Measurements from ENCODE around the gene KLHL7. TPM values are rescaled to one million over a fixed set of nuclear protein-coding genes. Genes with fewer than 3 reads are reported as not detected.
"Not testable (repeated sequence)": the region's sequence is repeated elsewhere in the genome, so short reads cannot be mapped to it uniquely, and the experiment has no call there.

KLHL7 gene
- total RNA-seq, 1 experiment from 2014 or later = 49.4 TPM

GRCh38 chr7:23214423-23214822, 108.8 kb downstream of the KLHL7 start:
- no peak for DNase-seq (ENCODE audit: low read depth)

GRCh38 chr7:23214938-23215337, 109.4 kb downstream of the KLHL7 start:
- no peak for DNase-seq (ENCODE audit: low read depth)

GRCh38 chr7:23216021-23216420, 110.4 kb downstream of the KLHL7 start:
- DNase-seq (ENCODE audit: low read depth) = no peak

- no peak for DNase-seq (ENCODE audit: low read depth)
Observed at GRCh38 chr7:23218196-23218595, 112.6 kb downstream of the KLHL7 start.

- DNase-seq (ENCODE audit: low read depth) = peak; percentile 12
Observed at GRCh38 chr7:23220690-23221305, 115.2 kb downstream of the KLHL7 start.

GRCh38 chr7:23222439-23223030, 117.0 kb downstream of the KLHL7 start:
- no peak for DNase-seq (ENCODE audit: low read depth)

- not testable (repeated sequence) for DNase-seq (ENCODE audit: low read depth)
Observed at GRCh38 chr7:23224364-23224763, 118.8 kb downstream of the KLHL7 start.

GRCh38 chr7:23226844-23227450, 121.4 kb downstream of the KLHL7 start:
- DNase-seq (ENCODE audit: low read depth) = no peak

Other genes with a start within 250 kb of the KLHL7 start
- gene HYCC1, start 91.7 kb upstream of the KLHL7 start, total RNA-seq (2014; rRNA removed; shearing (Covaris generic)) = 120 and 150 TPM in 2 replicates
- gene NUP42, start 76.3 kb downstream of the KLHL7 start, total RNA-seq (2014; rRNA removed; shearing (Covaris generic)) = 46.0 and 51.5 TPM in 2 replicates
- 146 and 188 TPM in 2 replicates for gene GPNMB, start 141.0 kb downstream of the KLHL7 start, total RNA-seq (2014; rRNA removed; shearing (Covaris generic))
- gene MALSU1, start 193.6 kb downstream of the KLHL7 start, total RNA-seq (2014; rRNA removed; shearing (Covaris generic)) = 99.5 and 135 TPM in 2 replicates

Data from RPMI7951 (cell line).